GM23248 (cell line): ENCODE results near the gene SLC13A1. TPM values are rescaled to one million over a fixed set of nuclear protein-coding genes. Genes with fewer than 3 reads are reported as not detected.
"Not testable (repeated sequence)": the region's sequence is repeated elsewhere in the genome, so short reads cannot be mapped to it uniquely, and the experiment has no call there.

ENCODE experiments used
- DNase-seq: peaks from one replicate; pipeline ENCODE4 v3.0.0-alpha.2; 2015
- H2AFZ ChIP-seq: fragments of 200-600 bp; sonication (generic); 2 replicates; pipeline ENCODE4 v1.6.1; 2016; ENCODE audit warnings: antibody characterized with exemption
- H3F3A ChIP-seq: fragments of 200-600 bp; sonication (generic); 2 replicates; pipeline ENCODE4 v1.6.1; 2016; ENCODE audit warnings: mild to moderate bottlenecking, antibody characterized with exemption, mixed run types; ENCODE audit not compliant: insufficient read depth
- H3K27ac ChIP-seq: fragments of 200-600 bp; sonication (generic); 2 replicates; pipeline ENCODE4 v1.5.1; 2016; ENCODE audit warnings: mild to moderate bottlenecking
- H3K27me3 ChIP-seq: fragments of 200-600 bp; sonication (generic); replicated peaks from 2 replicates; pipeline ENCODE4 v1.6.1; 2016; ENCODE audit warnings: mild to moderate bottlenecking; ENCODE audit not compliant: insufficient read depth
- H3K36me3 ChIP-seq: fragments of 200-600 bp; sonication (generic); 2 replicates; pipeline ENCODE4 v1.6.1; 2016; ENCODE audit warnings: low read depth, mild to moderate bottlenecking
- H3K4me1 ChIP-seq: fragments of 200-600 bp; sonication (generic); 2 replicates; pipeline ENCODE4 v1.6.1; 2016; ENCODE audit warnings: mild to moderate bottlenecking; ENCODE audit not compliant: insufficient read depth
- H3K4me2 ChIP-seq: fragments of 200-600 bp; sonication (generic); one replicate; pipeline ENCODE4 v1.6.1; 2016; ENCODE audit warnings: mild to moderate bottlenecking; ENCODE audit not compliant: unreplicated experiment
- H3K4me3 ChIP-seq: fragments of 200-600 bp; sonication (generic); 2 replicates; pipeline ENCODE4 v1.5.1; 2016; ENCODE audit warnings: mild to moderate bottlenecking
- H3K79me2 ChIP-seq: fragments of 200-600 bp; sonication (generic); 2 replicates; pipeline ENCODE4 v1.6.1; 2016; ENCODE audit warnings: mild to moderate bottlenecking; ENCODE audit not compliant: insufficient read depth
- H3K9ac ChIP-seq: fragments of 200-600 bp; sonication (generic); 2 replicates; pipeline ENCODE4 v1.6.1; 2016; ENCODE audit warnings: mild to moderate bottlenecking
- H3K9me2 ChIP-seq: fragments of 200-600 bp; sonication (generic); 2 replicates; pipeline ENCODE4 v1.6.1; 2016; ENCODE audit warnings: mixed run types, mild to moderate bottlenecking, moderate library complexity; ENCODE audit not compliant: insufficient read depth
- H3K9me3 ChIP-seq: fragments of 200-600 bp; sonication (generic); one replicate; pipeline ENCODE4 v1.6.1; 2017; ENCODE audit warnings: low read depth
- H4K20me1 ChIP-seq: fragments of 200-600 bp; sonication (generic); 2 replicates; pipeline ENCODE4 v1.6.0; 2016; ENCODE audit not compliant: insufficient read depth
- EZH2 ChIP-seq: fragments of 200-600 bp; sonication (generic); IDR thresholded peaks from 2 replicates; pipeline ENCODE4 v1.6.1; 2018; ENCODE audit warnings: antibody characterized with exemption, mild to moderate bottlenecking; ENCODE audit not compliant: insufficient read depth, poor library complexity, severe bottlenecking
- EZH2phosphoT487 ChIP-seq: fragments of 200-600 bp; sonication (generic); IDR thresholded peaks from 2 replicates; pipeline ENCODE4 v1.6.1; 2018; ENCODE audit warnings: antibody characterized with exemption, moderate library complexity, mild to moderate bottlenecking, low read depth; ENCODE audit not compliant: insufficient read depth
- WGBS, 2 experiments: methylation state at CpG; one replicate each; pipeline ENCODE4 v1.1.6; 2015 to 2017; ENCODE audit warnings: low lambda C conversion rate in 2 of 2, low coverage in 1 of 2; ENCODE audit errors: missing lambda C conversion rate in 2 of 2; 5-methylcytosine and 5-hydroxymethylcytosine counted together
- in situ Hi-C: fragments of 300-500 bp; cut with MboI; formaldehyde crosslinking; loops from 2 replicates; pipeline ENCODE4 v1.15.0; 2020
- polyA plus RNA-seq: library from polyadenylated mRNA; unstranded; fragments of >200 nt; fragmentation: Nextera tagmentation; extraction: Ambion mirVana; gene quantifications from 2 replicates; pipeline ENCODE4 v1.2.1, GENCODE V29; 2016
- total RNA-seq: library from RNA; depleted of rRNA; stranded (reverse); fragments of >200 nt; shearing (Covaris generic); gene quantifications from 2 replicates; pipeline ENCODE4 v1.2.3, GENCODE V29; 2014

SLC13A1 gene
- total and polyA plus RNA-seq, 2 experiments from 2014 or later, result not detected

GRCh38 chr7:123231021-123232000 lies 31.5 kb upstream of the SLC13A1 start:
- Histone ChIP-seq H3K9ac (no peak overlapping the region), H3K9me2 (no peaks in the 10 kb centered on the region), H3K4me3 (no peak overlapping the region), H3F3A (no peaks in the 10 kb centered on the region), H3K36me3 (no peaks in the 10 kb centered on the region), H3K27me3 (no peaks in the 10 kb centered on the region), H3K4me1 (no peaks in the 10 kb centered on the region), H3K4me2 (no peak overlapping the region), H3K27ac (no peak overlapping the region), H2AFZ (no peak overlapping the region), H3K9me3 (no peaks in the 10 kb centered on the region), H3K79me2 (no peaks in the 10 kb centered on the region), H4K20me1 (no peaks in the 10 kb centered on the region)
- no peak for DNase-seq
- 1 to 4% methylated on average over 4 of the region's 4 CpGs for WGBS, 2 experiments
- in situ Hi-C loops, result no loop called here
- TF ChIP-seq EZH2, result no peak
- no peak for TF ChIP-seq EZH2phosphoT487

DNA sequence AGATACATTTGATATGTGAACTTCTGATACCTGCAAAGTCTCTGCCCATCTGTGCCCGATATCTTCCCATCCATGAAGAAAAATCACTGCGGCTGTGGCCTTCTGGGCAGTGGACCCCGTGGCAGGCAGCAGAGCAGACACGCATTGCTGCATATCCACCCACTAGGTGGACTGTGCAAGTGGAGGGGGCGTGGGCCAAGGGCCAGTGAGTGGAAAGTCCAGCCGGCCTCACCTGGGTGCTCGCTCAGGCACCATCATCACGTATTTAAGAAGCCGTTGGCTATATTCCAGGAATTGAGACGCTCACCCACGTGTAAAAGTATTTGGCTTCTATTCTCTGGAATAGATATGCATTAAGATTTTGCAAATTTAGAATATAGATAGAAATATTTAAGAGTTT lies 30.8 kb upstream of the SLC13A1 start:
- Histone ChIP-seq H3K9ac (no peak overlapping the region), H3K9me2 (no peaks in the 10 kb centered on the region), H3K36me3 (no peaks in the 10 kb centered on the region), H3K27me3 (no peaks in the 10 kb centered on the region), H4K20me1 (no peaks in the 10 kb centered on the region), H3K79me2 (no peaks in the 10 kb centered on the region), H3K4me2 (no peak overlapping the region), H3K27ac (no peak overlapping the region), H3K4me1 (no peaks in the 10 kb centered on the region), H3K4me3 (no peak overlapping the region), H2AFZ (no peak overlapping the region), H3K9me3 (no peaks in the 10 kb centered on the region), H3F3A (no peaks in the 10 kb centered on the region)
- TF ChIP-seq EZH2 (no peak), EZH2phosphoT487 (no peak)
- 22 to 28% methylated on average over 11 of the region's 11 CpGs for WGBS, 2 experiments
- in situ Hi-C loops, result no loop called here
- DNase-seq, result no peak

DNA sequence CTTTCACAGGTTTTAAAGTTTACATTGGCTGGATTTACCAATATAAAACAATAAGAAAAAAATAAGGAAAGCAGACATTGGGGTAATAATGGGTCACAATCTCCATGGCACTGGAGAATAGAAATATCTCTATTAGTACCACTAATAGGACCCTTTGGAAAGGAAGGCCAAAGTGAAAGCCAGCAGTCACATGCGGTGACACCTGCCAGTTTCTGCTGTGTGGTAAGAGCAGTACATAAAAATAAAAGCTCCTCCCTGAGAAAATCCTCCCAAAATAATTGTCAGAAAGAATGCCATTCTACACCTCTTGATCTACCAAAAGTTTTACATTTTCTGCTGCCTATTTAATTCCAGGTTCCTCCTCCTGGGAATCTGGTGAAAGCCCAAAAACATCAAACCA lies 30.4 kb upstream of the SLC13A1 start:
- H2AFZ ChIP-seq, result no peak overlapping the region
- H3K4me1 ChIP-seq, result no peaks in the 10 kb centered on the region
- H3K4me3 ChIP-seq, result no peak overlapping the region
- no peak overlapping the region for H3K27ac ChIP-seq
- no peak overlapping the region for H3K4me2 ChIP-seq
- H3K9ac ChIP-seq, result no peak overlapping the region
- TF ChIP-seq EZH2, result no peak
- TF ChIP-seq EZH2phosphoT487, result no peak
- H3K79me2 ChIP-seq, result no peaks in the 10 kb centered on the region
- no peaks in the 10 kb centered on the region for H4K20me1 ChIP-seq
- H3F3A ChIP-seq, result no peaks in the 10 kb centered on the region
- no peaks in the 10 kb centered on the region for H3K36me3 ChIP-seq
- H3K27me3 ChIP-seq, result no peaks in the 10 kb centered on the region
- no peaks in the 10 kb centered on the region for H3K9me2 ChIP-seq
- H3K9me3 ChIP-seq, result no peaks in the 10 kb centered on the region
- DNase-seq, result no peak
- in situ Hi-C loops, result no loop called here
- WGBS, 2 experiments, result 62 to 64% methylated on average over 1 of the region's 1 CpG

DNA sequence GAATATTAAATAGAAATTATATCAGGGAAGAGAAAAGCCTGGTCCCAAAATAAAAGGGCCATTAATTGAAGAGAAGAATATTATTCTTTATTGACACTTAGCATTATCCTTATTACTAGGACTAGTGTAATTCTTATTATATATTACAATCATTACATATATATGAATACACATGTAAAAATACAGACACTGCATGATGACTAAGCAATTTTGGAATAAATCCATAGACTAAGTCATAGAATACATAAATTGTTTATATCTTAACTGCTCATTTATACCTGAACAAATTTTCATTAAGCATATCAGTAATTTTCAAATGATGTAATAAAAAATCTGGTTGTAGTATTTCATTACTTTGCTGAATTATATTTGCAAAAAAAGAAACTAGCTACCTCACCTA lies 29.7 kb upstream of the SLC13A1 start:
- Histone ChIP-seq H3F3A (no peaks in the 10 kb centered on the region), H3K9ac (no peak overlapping the region), H3K9me2 (no peaks in the 10 kb centered on the region), H3K27ac (no peak overlapping the region), H2AFZ (no peak overlapping the region), H3K4me3 (no peak overlapping the region), H3K9me3 (no peaks in the 10 kb centered on the region), H3K4me1 (no peaks in the 10 kb centered on the region), H3K4me2 (no peak overlapping the region), H3K27me3 (no peaks in the 10 kb centered on the region), H4K20me1 (no peaks in the 10 kb centered on the region), H3K79me2 (no peaks in the 10 kb centered on the region), H3K36me3 (no peaks in the 10 kb centered on the region)
- TF ChIP-seq EZH2phosphoT487 (no peak), EZH2 (no peak)
- in situ Hi-C loops, result no loop called here
- DNase-seq, result no peak

DNA sequence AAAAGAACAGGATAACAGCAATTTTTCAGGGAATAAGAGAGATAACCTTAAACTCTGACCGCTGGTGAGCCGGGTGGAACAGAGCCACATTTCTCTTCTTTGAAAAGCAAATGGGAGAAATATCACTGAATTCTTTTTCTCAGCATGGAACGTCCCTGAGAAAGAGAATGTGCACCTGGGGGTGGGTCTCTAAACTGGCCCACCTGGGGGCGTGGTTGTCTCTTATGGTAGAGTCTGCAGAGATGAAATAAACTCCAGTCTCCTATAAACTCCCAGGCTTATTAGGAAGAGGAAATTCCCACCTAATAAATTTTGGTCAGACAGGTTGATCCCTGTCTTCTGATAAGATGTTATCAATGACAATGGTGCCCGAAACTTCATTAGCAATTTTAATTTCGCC lies 27.9 kb upstream of the SLC13A1 start:
- WGBS, 2 experiments, result 13 to 16% methylated on average over 6 of the region's 6 CpGs
- H3K79me2 ChIP-seq, H3K4me3 ChIP-seq, H3K9ac ChIP-seq, H2AFZ ChIP-seq, in situ Hi-C loops, H3K4me1 ChIP-seq, H4K20me1 ChIP-seq, H3K27ac ChIP-seq, H3K4me2 ChIP-seq, H3F3A ChIP-seq, H3K36me3 ChIP-seq, DNase-seq, H3K27me3 ChIP-seq, H3K9me3 ChIP-seq, H3K9me2 ChIP-seq: not testable (repeated sequence)
